Measurements from ENCODE around the gene ARL15.
"Not testable (repeated sequence)": the region's sequence is repeated elsewhere in the genome, so short reads cannot be mapped to it uniquely, and the experiment has no call there.

ARL15 gene

GRCh38 chr5:54310433-54311175, at the start of gene ARL15:
ARL15 (minus strand) TSS chr5:54310573.
- DNase-seq = peak; percentile 84 to 91

GRCh38 chr5:54360089-54360488, 49.7 kb upstream of the ARL15 start:
- DNase-seq = no peak

GRCh38 chr5:54357408-54358058, 47.2 kb upstream of the ARL15 start:
- DNase-seq = no peak

GRCh38 chr5:54353933-54354564, 43.7 kb upstream of the ARL15 start:
- not testable (repeated sequence) for DNase-seq

- not testable (repeated sequence) for DNase-seq
Measured at GRCh38 chr5:54352580-54352979, 42.2 kb upstream of the ARL15 start.

- DNase-seq = no peak
Measured at GRCh38 chr5:54347221-54347865, 37.0 kb upstream of the ARL15 start.

- no peak for DNase-seq
Measured at GRCh38 chr5:54344653-54345052, 34.3 kb upstream of the ARL15 start.

- no peak for DNase-seq
Measured at GRCh38 chr5:54341971-54342370, 31.6 kb upstream of the ARL15 start.

GRCh38 chr5:54337523-54337922, 27.1 kb upstream of the ARL15 start:
- no peak for DNase-seq

GRCh38 chr5:54332720-54333119, 22.3 kb upstream of the ARL15 start:
- DNase-seq = no peak

- DNase-seq = no peak
Measured at GRCh38 chr5:54329731-54330709, 19.6 kb upstream of the ARL15 start.

- DNase-seq = no peak
Measured at GRCh38 chr5:54326662-54327270, 16.4 kb upstream of the ARL15 start.

- DNase-seq = no peak
Measured at GRCh38 chr5:54325610-54326311, 15.4 kb upstream of the ARL15 start.

GRCh38 chr5:54325272-54325609, 14.9 kb upstream of the ARL15 start:
- DNase-seq = no peak

- no peak for DNase-seq
Measured at GRCh38 chr5:54324651-54325271, 14.4 kb upstream of the ARL15 start.

GRCh38 chr5:54323495-54323894, 13.1 kb upstream of the ARL15 start:
- DNase-seq = no peak

GRCh38 chr5:54320256-54320655, 9.9 kb upstream of the ARL15 start:
- DNase-seq = no peak

- DNase-seq = no peak
Measured at GRCh38 chr5:54317511-54318260, 7.3 kb upstream of the ARL15 start.

- DNase-seq = no peak
Measured at GRCh38 chr5:54315736-54316528, 5.6 kb upstream of the ARL15 start.

Measured in cerebellar nuclear complex (tissue), 1 donor.